ENCODE results near the gene SERPINA1.
"Not testable (repeated sequence)": the region's sequence is repeated elsewhere in the genome, so short reads cannot be mapped to it uniquely, and the experiment has no call there.

Gene SERPINA1

DNA sequence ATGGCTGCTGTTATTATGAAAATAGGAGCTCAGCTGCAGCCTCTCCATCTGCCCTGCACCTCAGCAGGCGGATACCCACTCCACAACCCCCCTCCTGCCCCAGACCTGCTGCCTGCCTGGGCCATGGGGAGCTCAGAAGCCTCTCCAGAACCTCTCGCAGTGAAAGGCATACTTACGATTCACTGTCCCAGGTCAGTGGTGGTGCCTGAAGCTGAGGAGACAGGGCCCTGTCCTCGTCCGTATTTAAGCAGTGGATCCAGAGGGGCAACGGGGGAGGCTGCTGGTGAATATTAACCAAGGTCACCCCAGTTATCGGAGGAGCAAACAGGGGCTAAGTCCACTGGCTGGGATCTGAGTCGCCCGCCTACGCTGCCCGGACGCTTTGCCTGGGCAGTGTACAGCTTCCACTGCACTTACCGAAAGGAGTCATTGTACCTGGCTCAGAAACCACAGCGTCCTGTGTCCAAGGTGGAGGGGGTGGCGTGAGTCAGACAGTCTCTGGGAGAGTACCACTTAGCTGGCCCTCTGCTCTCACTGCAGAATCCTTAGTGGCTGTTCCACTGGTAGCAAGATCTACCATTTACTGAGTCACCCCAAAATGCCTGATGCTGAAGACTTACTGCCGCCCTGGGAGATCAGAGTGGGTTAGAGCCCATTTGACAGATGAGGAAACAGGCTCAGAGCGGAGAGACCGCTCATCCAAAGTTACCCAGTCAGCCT is at the start of gene SERPINA1:
TSS of gene SERPINA1 (minus strand) at position 219 of the 720 bp plus-strand sequence. CDS start 5,365 bp downstream, outside the sequence.
- in situ Hi-C loops (cut with MboI; ENCODE audit: low sequenced_read_pairs), result no loop called here

DNA sequence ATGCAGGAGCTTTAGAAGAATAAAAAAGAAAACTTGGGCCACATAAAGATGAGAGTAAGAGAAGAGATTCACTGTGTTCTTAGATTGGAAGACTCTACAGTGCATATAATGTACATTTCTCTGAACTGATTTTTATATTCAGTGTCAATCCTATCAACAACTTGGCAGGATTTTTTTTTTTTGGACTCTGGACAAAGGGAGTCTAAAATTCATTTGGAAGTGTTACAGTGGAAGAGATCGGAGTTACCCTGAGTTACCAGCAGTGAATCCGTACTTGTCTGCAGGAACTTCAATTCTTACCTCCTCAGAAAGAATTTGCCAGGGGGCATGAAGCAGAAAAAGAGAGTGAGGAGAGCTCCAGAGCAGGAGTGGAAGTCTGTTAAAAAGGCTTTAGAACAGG is 40.2 kb upstream of the SERPINA1 start:
- in situ Hi-C loops (cut with MboI; ENCODE audit: low sequenced_read_pairs), result no loop called here

DNA sequence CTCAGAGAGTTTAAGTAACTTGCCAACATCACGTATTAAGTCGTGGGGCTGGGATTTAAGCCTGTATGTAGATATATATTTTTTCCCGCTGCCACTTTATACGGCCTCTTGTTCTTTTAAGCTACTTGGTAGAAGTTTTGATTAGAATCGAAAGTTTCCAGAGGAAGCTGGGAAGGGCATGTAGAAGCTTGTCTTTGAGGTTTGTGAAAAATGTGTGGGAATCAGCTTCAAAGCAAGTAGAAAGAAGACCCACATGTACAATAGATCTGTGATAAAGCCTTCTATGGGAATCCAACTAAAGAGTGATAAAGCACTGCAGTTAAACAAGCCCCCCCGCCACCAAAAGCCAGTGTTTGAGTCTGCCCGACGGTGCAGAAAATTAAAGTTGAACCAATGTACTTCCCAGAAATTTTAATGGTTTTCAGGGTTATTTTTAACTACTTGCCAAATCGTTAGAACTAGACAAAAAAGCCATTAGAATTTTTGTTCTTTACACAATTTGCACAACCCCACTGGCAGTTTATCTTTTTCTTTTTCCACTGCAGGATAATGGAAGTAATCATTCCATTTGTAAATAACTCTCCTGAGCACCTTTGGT is 38.7 kb upstream of the SERPINA1 start:
- in situ Hi-C loops (cut with MboI; ENCODE audit: low sequenced_read_pairs), result no loop called here

DNA sequence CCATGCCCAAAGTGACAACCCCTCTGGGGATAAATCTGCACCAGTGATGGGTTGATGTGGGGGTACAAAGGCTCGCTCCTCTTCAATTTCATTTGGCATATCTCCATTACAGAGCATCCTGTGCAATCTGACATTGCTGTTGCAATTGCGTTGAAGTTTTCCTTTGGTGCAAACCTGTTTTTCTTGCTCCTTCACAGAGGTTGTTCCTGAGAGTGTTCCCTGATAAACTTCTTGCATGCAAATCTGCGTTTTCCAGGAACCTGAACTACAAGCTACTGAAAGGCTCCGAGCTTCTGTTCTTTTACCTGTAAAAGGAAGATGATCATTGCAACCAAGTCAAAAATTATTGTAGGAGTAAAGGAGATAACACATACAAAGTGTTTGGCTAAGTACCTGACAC is 38.1 kb upstream of the SERPINA1 start:
- in situ Hi-C loops (cut with MboI; ENCODE audit: low sequenced_read_pairs), result no loop called here

DNA sequence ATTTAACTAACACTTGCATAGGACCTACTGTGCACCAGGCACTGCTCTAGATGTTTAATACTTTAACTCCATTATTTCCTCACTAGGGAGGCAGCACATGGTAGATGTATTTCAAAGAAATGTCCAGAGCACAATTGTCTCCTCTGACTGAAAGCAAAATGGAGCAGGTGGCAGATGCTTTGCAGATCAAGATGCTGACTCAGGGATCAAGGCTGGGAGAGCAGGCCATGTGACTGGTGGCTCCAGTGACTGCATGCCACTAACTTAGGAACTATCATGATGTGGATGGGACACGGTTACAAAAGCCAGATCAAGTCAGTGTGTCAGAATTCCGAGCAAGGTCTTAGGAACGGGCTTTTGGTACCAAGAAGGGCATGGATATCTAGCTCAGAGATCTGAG is 36.0 kb upstream of the SERPINA1 start:
- in situ Hi-C loops (cut with MboI; ENCODE audit: low sequenced_read_pairs), result no loop called here

- in situ Hi-C loops (cut with MboI; ENCODE audit: low sequenced_read_pairs), result no loop called here
Observed at GRCh38 chr14:94423453-94424056, 35.2 kb upstream of the SERPINA1 start.

DNA sequence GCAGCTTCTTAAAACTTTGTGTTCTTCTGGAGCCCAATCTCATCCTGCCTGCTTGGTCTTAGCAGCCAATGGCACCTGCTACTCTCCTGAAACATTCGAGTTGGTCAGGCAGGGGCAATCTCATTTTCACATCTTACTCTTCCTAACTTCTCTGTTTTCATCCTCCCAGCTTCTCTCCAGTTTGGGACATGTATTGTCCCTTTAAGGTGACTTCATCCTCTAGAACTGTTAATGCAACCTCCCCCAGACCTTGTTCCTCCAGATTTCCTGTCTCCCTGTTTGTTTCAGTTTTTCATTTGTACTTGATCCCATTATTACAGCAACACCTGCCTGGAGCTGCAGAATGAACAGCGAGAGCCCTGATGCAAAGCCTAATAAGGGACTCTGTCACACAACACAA is 32.9 kb upstream of the SERPINA1 start:
- in situ Hi-C loops (cut with MboI; ENCODE audit: low sequenced_read_pairs), result no loop called here

- in situ Hi-C loops (cut with MboI; ENCODE audit: low sequenced_read_pairs), result not testable (repeated sequence)
Observed at GRCh38 chr14:94417497-94418205, 29.2 kb upstream of the SERPINA1 start.

- in situ Hi-C loops (cut with MboI; ENCODE audit: low sequenced_read_pairs), result no loop called here
Observed at GRCh38 chr14:94412671-94413638, 24.6 kb upstream of the SERPINA1 start.

- in situ Hi-C loops (cut with MboI; ENCODE audit: low sequenced_read_pairs), result no loop called here
Observed at GRCh38 chr14:94411638-94412037, 23.2 kb upstream of the SERPINA1 start.

GRCh38 chr14:94409430-94409829 is 21.0 kb upstream of the SERPINA1 start:
- in situ Hi-C loops (cut with MboI; ENCODE audit: low sequenced_read_pairs), result not testable (repeated sequence)

GRCh38 chr14:94408546-94409095 is 20.2 kb upstream of the SERPINA1 start:
- in situ Hi-C loops (cut with MboI; ENCODE audit: low sequenced_read_pairs), result no loop called here

- in situ Hi-C loops (cut with MboI; ENCODE audit: low sequenced_read_pairs), result no loop called here
Observed at GRCh38 chr14:94407906-94408305, 19.5 kb upstream of the SERPINA1 start.

DNA sequence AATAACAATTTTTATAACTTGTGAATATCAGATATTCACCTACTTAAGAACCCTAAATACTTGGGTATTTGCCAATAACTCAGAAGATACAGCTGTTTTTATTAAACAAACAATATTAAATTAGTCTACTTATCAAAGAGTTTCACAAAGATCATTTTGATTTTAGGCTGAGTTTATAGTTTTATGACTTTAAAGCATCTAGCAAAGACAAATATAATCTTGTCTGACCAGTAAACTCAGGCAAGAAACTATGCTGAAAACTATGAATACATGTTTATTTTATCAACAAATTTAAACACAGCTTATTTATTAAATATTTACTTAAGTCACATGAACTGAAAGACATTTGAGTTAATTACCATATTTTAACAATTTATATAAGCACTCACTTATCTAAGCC is 18.5 kb upstream of the SERPINA1 start:
- in situ Hi-C loops (cut with MboI; ENCODE audit: low sequenced_read_pairs), result no loop called here

DNA sequence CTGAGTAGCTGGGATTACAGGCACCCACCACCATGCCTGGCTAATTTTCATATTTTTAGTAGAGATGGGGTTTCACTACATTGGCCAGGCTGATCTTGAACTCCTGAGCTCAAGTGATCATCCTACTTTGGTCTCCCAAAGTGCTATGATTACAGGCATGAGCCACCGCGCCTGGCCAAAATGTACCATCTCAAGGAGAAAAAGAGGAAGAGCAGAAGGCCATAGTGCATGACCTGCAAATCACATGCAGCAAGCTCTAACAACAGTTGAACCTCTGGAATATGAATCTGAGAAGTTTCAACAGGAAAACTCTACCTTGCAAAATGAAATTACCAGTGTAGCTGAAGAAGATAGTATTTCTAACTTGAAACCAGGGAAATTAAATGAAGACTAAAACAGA is 17.1 kb upstream of the SERPINA1 start:
- in situ Hi-C loops (cut with MboI; ENCODE audit: low sequenced_read_pairs), result no loop called here

- in situ Hi-C loops (cut with MboI; ENCODE audit: low sequenced_read_pairs), result no loop called here
Observed at GRCh38 chr14:94404561-94404960, 16.2 kb upstream of the SERPINA1 start.

DNA sequence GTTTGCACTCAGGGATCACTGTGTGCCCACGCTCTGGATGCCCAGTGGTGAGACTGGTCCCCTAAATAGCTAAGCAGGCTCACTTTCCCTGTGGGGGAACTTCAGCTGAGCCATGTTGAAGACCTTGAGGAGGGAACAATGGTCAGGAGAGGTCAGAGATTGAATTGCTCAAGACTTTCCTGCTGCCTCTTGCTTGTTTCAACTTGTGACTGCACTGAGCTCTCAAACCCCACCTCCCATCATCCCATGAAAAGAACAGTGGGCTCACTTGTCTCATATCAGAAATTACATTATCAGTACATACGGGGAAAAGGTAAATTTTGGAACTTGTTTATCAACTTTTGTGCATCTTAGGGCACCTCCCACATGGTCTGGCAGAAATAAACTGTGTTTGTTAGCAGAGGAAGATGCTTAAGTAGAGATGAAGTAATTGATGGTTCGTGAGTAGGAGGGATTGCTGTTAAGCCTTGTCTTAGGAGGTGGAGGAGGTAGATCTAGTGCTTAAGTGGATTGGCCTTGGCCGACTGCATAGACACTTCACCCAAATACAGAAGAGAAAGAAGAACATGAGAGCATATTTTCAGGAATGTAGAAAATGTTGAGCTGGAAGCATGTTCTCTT is 15.0 kb upstream of the SERPINA1 start:
- in situ Hi-C loops (cut with MboI; ENCODE audit: low sequenced_read_pairs), result no loop called here

DNA sequence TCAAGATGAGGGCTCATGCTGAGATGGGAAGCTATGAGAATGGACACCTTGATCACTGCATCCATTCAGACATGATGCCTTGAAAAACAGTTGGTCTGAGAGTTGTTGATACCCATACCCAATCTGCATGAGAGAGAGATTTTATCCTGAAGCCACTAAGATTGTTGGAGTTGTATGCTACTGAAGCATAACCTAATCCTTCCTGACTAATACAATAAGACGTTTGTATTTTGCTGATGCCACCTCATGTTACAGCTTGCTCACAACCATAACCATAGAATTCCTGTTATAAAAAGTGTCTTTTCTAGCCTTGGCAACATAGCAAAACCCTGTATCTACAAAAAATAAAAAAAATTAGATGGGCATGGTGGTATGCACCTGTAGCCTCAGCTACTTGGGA is 12.7 kb upstream of the SERPINA1 start:
- in situ Hi-C loops (cut with MboI; ENCODE audit: low sequenced_read_pairs), result no loop called here

DNA sequence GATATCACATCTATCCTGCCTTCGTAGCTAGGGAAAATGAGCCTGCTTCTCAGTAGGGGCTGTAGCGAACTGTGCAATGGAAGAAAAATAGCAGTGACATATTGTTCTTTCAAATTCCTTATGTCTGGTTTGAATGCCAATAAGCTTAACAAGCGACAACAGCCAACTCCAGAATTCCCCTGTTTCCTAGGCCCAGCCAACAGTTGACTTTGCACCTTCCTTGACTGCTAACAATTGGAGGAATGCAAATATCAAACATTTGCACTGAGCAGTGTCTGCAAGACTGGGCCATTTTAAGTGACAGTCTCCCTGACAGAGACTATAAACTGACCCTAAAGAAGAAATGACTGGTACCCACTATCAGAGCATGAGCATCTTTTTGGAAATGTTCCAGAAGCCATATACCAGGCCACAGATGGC is 12.0 kb upstream of the SERPINA1 start:
- in situ Hi-C loops (cut with MboI; ENCODE audit: low sequenced_read_pairs), result no loop called here

GRCh38 chr14:94398536-94398935 is 10.1 kb upstream of the SERPINA1 start:
- in situ Hi-C loops (cut with MboI; ENCODE audit: low sequenced_read_pairs), result no loop called here

Measured in HL-60/S4 treated with phorbol 12-myristate 13-acetate at 8.2 ng/mL for 4 days and 3 days (cell line).